Right lobe of liver (tissue), 6 donors: Measurements from ENCODE around the gene NFASC. TPM values are rescaled to one million over a fixed set of nuclear protein-coding genes. Genes with fewer than 3 reads are reported as not detected.

Experiments
- ATAC-seq, 4 donors: fragments of 200-7000 bp; cut with Tn5 transposase; one replicate each; pipeline ENCODE4 v1.9.1; 2020; ENCODE audit warnings: mild to moderate bottlenecking in 4 of 4, moderate library complexity in 4 of 4
- DNase-seq, 3 donors: peaks; one replicate each; pipeline ENCODE4 v3.0.0-alpha.2; 2020
- H3K27ac ChIP-seq, 3 donors: fragments of 200-600 bp; one replicate each; pipeline ENCODE4 v1.8.0; 2022
- H3K27me3 ChIP-seq, 2 donors: fragments of 200-600 bp; one replicate each; pipeline ENCODE4 v1.8.0; 2022
- H3K36me3 ChIP-seq, 4 donors: fragments of 200-600 bp; sonication (generic) in 1 of 4; one replicate each; pipeline versions ENCODE4 v1.5.1 to v1.8.0; 2017 to 2022; ENCODE audit warnings: control low read depth in 1 of 4
- H3K4me1 ChIP-seq, 4 donors: fragments of 200-600 bp; sonication (generic) in 1 of 4; one replicate each; pipeline versions ENCODE4 v1.5.1 to v1.8.0; 2017 to 2022; ENCODE audit warnings: control low read depth in 1 of 4
- H3K4me3 ChIP-seq, 3 donors: fragments of 200-600 bp; one replicate each; pipeline ENCODE4 v1.8.0; 2022
- H3K9me3 ChIP-seq, 4 donors: fragments of 200-600 bp; sonication (generic) in 1 of 4; one replicate each; pipeline versions ENCODE4 v1.5.1 to v1.8.0; 2017 to 2022; ENCODE audit warnings: control low read depth in 1 of 4
- CTCF ChIP-seq, 4 donors: fragments of 200-600 bp in 3 of 4; fragments of 450-650 bp in 1 of 4; IDR thresholded peaks; one replicate each; pipeline versions ENCODE4 v1.5.1 to v1.8.0; 2016 to 2022; ENCODE audit warnings: antibody characterized with exemption in 4 of 4, mild to moderate bottlenecking in 2 of 4
- POLR2A ChIP-seq: fragments of 450-650 bp; IDR thresholded peaks from one replicate; pipeline ENCODE4 v1.6.1; 2017; ENCODE audit warnings: antibody characterized with exemption, mild to moderate bottlenecking
- WGBS: methylation state at CpG from one replicate; pipeline ENCODE4 v1.1.6; 2018; ENCODE audit warnings: low coverage, low lambda C conversion rate; ENCODE audit not compliant: insufficient coverage; ENCODE audit errors: missing lambda C conversion rate; 5-methylcytosine and 5-hydroxymethylcytosine counted together
- intact Hi-C, 2 donors: fragments of 100-400 bp; cut with DNase I; formaldehyde crosslinking; loops; one replicate each; pipeline versions ENCODE4 v1.11.2 to v1.14.1; 2022
- total RNA-seq, 6 experiments: library from RNA; depleted of rRNA in 2 of 6; stranded (reverse); fragments of >200 nt in 2 of 6; fragmentation: NEBNext Ultra II Directional in 3 of 6; extraction: Animal tissue kit (Norgen Biotek cat#: 25700) in 3 of 6; gene quantifications; one replicate each; pipeline versions ENCODE4 v1.1.0 to v1.2.4, GENCODE V29; 2016 to 2023
- donor health status: DM: no; HTN: yes; CAD: no.
- donor health status: DM: no; HTN: no; CAD: no.
- donor health status: DM: no; HTN: no; CAD: no.
- donor health status: DM: no; HTN: yes; CAD: no.
- donor health status: DM: no; HTN: yes; CAD: no.

Gene NFASC
- total RNA-seq, 6 experiments from 2014 or later: 3.2 to 7.8 (median 5.6) TPM

GRCh38 chr1:205067031-205067430 lies 196.4 kb downstream of the NFASC start:
- H3K36me3 ChIP-seq: no peaks in the 10 kb centered on the region
- ATAC-seq: no peak
- intact Hi-C loops: loop anchor here in 1 of 2 donors (10.0 kb wide), 1 partner anchor 188 kb away; no protein-coding TSS in a partner anchor
- no peaks in the 10 kb centered on the region for H3K27me3 ChIP-seq
- no peak overlapping the region for H3K4me3 ChIP-seq
- no peaks in the 10 kb centered on the region for H3K9me3 ChIP-seq
- no CpG with 5 or more reads among the region's 6 CpGs for WGBS
- no peak for DNase-seq
- no peak overlapping the region for H3K27ac ChIP-seq
- TF ChIP-seq POLR2A (no peak), CTCF (IDR thresholded peaks at IDR 0.05) (no peak)
- no peaks in the 10 kb centered on the region for H3K4me1 ChIP-seq

DNA sequence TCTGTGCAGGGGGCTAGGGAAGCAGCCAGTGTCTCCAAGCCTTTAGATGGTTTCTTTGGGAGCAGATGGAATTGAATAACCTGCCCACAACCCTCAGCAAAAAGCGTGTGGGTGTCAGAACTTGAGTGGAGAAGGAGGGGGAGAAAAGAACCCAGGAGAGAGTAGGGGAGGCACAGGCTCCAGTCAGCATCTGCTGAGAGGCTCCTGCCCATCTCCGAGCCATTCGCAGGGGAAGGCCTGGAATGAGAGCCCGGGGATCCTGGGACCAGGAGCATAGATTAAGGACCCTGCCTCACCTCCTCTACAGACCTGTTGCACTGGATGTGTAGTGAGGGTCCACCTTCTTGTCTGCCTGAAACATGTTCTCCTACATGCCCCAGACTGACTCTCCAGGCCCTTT lies 197.3 kb downstream of the NFASC start:
- no peak overlapping the region for H3K27ac ChIP-seq
- H3K36me3 ChIP-seq: no peaks in the 10 kb centered on the region
- no peaks in the 10 kb centered on the region for H3K4me1 ChIP-seq
- no peaks in the 10 kb centered on the region for H3K27me3 ChIP-seq
- ATAC-seq (no peak), DNase-seq (no peak)
- WGBS: 53% methylated on average over 3 of the region's 4 CpGs
- intact Hi-C loops: loop anchor here in 1 of 2 donors (10.0 kb wide), 1 partner anchor 187 kb away; no protein-coding TSS in a partner anchor
- H3K4me3 ChIP-seq: no peak overlapping the region
- no peak for TF ChIP-seq POLR2A
- no peak for TF ChIP-seq CTCF (IDR thresholded peaks at IDR 0.05)
- H3K9me3 ChIP-seq: no peaks in the 10 kb centered on the region

DNA sequence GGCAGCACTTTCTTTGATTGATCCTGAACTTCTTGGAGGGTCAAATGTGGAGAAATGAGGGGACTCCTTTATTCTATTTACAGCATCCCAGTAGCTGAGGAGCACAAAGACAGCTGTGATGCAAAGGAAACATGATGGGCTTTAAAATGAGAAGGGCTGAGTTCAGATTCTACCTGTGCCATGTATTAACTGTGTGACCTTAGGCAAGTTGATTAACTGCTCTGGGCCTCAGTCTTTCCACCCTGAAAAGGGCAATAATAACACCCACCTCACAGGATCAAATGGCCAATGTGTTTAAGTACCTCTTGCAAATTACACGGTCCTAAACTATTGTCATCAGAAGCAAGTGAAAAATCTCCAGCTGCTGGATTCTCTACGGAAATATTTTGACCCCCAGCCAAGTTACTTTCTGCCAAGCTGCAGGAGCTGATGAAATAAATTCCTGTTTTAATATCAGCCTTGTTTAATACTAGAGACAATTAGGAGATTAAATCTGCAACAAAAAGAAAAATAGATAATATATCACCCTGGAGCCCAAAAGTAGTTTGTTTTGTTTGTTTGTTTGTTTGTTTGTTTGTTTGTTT lies 197.9 kb downstream of the NFASC start:
- Histone ChIP-seq H3K4me1 (no peaks in the 10 kb centered on the region), H3K36me3 (no peaks in the 10 kb centered on the region), H3K9me3 (no peaks in the 10 kb centered on the region), H3K27me3 (no peaks in the 10 kb centered on the region), H3K4me3 (no peak overlapping the region), H3K27ac (no peak overlapping the region)
- no peak for DNase-seq
- TF ChIP-seq CTCF (IDR thresholded peaks at IDR 0.05) (no peak), POLR2A (no peak)
- intact Hi-C loops: loop anchor here in 1 of 2 donors (10.0 kb wide), 1 partner anchor 186 kb away; no protein-coding TSS in a partner anchor
- ATAC-seq: no peak
- 28% methylated on average over 2 of the region's 2 CpGs for WGBS

- Histone ChIP-seq H3K27me3 (no peaks in the 10 kb centered on the region), H3K36me3 (no peaks in the 10 kb centered on the region), H3K27ac (no peak overlapping the region), H3K4me3 (no peak overlapping the region), H3K4me1 (no peaks in the 10 kb centered on the region), H3K9me3 (no peaks in the 10 kb centered on the region)
- ATAC-seq (no peak), DNase-seq (no peak)
- intact Hi-C loops: loop anchor here (10.0 kb wide), 1 partner anchor 185 kb away; no protein-coding TSS in a partner anchor
- TF ChIP-seq POLR2A: no peak
- TF ChIP-seq CTCF (IDR thresholded peaks at IDR 0.05): no peak
- 72% methylated on average over 12 of the region's 42 CpGs for WGBS
These were observed 198.9 kb downstream of the NFASC start for GRCh38 chr1:205069371-205070125.
